HG03575 (cell line): Measurements from ENCODE around the gene CCDC158.
"Not testable (repeated sequence)": the region's sequence is repeated elsewhere in the genome, so short reads cannot be mapped to it uniquely, and the experiment has no call there.

Experiments
- ATAC-seq: cut with Tn5 transposase; IDR thresholded peaks from one replicate; pipeline ENCODE4 v1.9.1; 2021; ENCODE audit not compliant: unreplicated experiment, insufficient number of reproducible peaks, low FRiP score; ENCODE audit errors: extremely low read depth

CCDC158 gene

GRCh38 chr4:76298227-76298626 lies 122.7 kb downstream of the CCDC158 start:
- no peak for ATAC-seq

GRCh38 chr4:76296286-76296820 lies 124.6 kb downstream of the CCDC158 start:
- ATAC-seq = no peak

- ATAC-seq = no peak
Observed at GRCh38 chr4:76293772-76294171, 127.2 kb downstream of the CCDC158 start.

- no peak for ATAC-seq
Observed at GRCh38 chr4:76292730-76293129, 128.2 kb downstream of the CCDC158 start.

GRCh38 chr4:76287811-76288210 lies 133.1 kb downstream of the CCDC158 start:
- ATAC-seq = not testable (repeated sequence)

GRCh38 chr4:76283900-76284299 lies 137.0 kb downstream of the CCDC158 start:
- ATAC-seq = no peak

GRCh38 chr4:76282941-76283689 lies 137.8 kb downstream of the CCDC158 start:
- ATAC-seq = no peak

GRCh38 chr4:76281594-76281993 lies 139.3 kb downstream of the CCDC158 start:
- not testable (repeated sequence) for ATAC-seq

- no peak for ATAC-seq
Observed at GRCh38 chr4:76280488-76281441, 140.2 kb downstream of the CCDC158 start.

GRCh38 chr4:76279462-76279861 lies 141.5 kb downstream of the CCDC158 start:
- ATAC-seq = no peak

GRCh38 chr4:76278583-76278982 lies 142.4 kb downstream of the CCDC158 start:
- ATAC-seq = no peak

- ATAC-seq = no peak
Observed at GRCh38 chr4:76277667-76278066, 143.3 kb downstream of the CCDC158 start.

GRCh38 chr4:76276813-76277212 lies 144.1 kb downstream of the CCDC158 start:
- ATAC-seq = no peak

- ATAC-seq = no peak
Observed at GRCh38 chr4:76275486-76276124, 145.3 kb downstream of the CCDC158 start.

GRCh38 chr4:76272999-76273398 lies 147.9 kb downstream of the CCDC158 start:
- ATAC-seq = no peak

GRCh38 chr4:76272582-76272981 lies 148.4 kb downstream of the CCDC158 start:
- no peak for ATAC-seq

- ATAC-seq = no peak
Observed at GRCh38 chr4:76272073-76272472, 148.9 kb downstream of the CCDC158 start.

- no peak for ATAC-seq
Observed at GRCh38 chr4:76271248-76271647, 149.7 kb downstream of the CCDC158 start.
